Esophagus squamous epithelium (tissue), 4 donors: ENCODE measurements around the gene DNAJA3.

ENCODE experiments used
- CTCF ChIP-seq, 6 experiments: fragments of 450-650 bp in 4 of 6; fragments of 200-600 bp in 2 of 6; sonication (generic) in 2 of 6; IDR thresholded peaks; one replicate each; pipeline ENCODE4 v1.5.1; 2016 to 2019; ENCODE audit warnings: antibody characterized with exemption in 6 of 6, mild to moderate bottlenecking in 4 of 6, moderate library complexity in 4 of 6
- POLR2A ChIP-seq, 4 donors: fragments of 450-650 bp; IDR thresholded peaks; one replicate each; pipeline ENCODE4 v1.6.1; 2017; ENCODE audit warnings: antibody characterized with exemption in 4 of 4, mild to moderate bottlenecking in 4 of 4, moderate library complexity in 3 of 4

- TF ChIP-seq CTCF (IDR thresholded peaks at IDR 0.05) (peak in 1 of 6 experiments; percentile 9), POLR2A (IDR thresholded peaks at IDR 0.05) (no peak)
Observed at GRCh38 chr16:4393240-4393600, 32.4 kb upstream of the DNAJA3 start.
